Measurements from ENCODE around the gene EXO5. TPM values are rescaled to one million over a fixed set of nuclear protein-coding genes. Genes with fewer than 3 reads are reported as not detected.

EXO5 gene

Small RNAs within 50 kb of the gene (small RNA-seq; reads per million reads assigned to genes)
- gene AL356379.1 (ENCODE audit: low read depth), result not detected

All from mesenchymal stem cell (in vitro differentiated cells and primary cell).